Endothelial cell of umbilical vein (primary cell): ENCODE results near the gene PCSK6. TPM values are rescaled to one million over a fixed set of nuclear protein-coding genes. Genes with fewer than 3 reads are reported as not detected.

Source experiments
- BruUV-seq: library from RNA; stranded (reverse); fragments of 400-500 nt; replicated peaks from 2 replicates; lab custom pipeline; 2021; lab: Mats Ljungman, UMichigan
- CTCF ChIA-PET: fragments of 300-600, 350-600 bp; sonication (Branson Sonifier 250); formaldehyde crosslinking; loops from one replicate; lab custom pipeline; 2021; ENCODE audit warnings: antibody characterized with exemption, inconsistent platforms; lab: Charles Lee
- POLR2A ChIA-PET: fragments of 300-600, 350-600 bp; sonication (Branson Sonifier 250); formaldehyde crosslinking; loops from one replicate; lab custom pipeline; 2021; ENCODE audit warnings: antibody characterized with exemption, inconsistent platforms; lab: Charles Lee
- DNase-seq: peaks from one replicate; pipeline ENCODE4 v3.0.0-alpha.2; 2011; ENCODE audit warnings: low read depth, low spot score
- FAIRE-seq: peaks from 2 replicates; lab custom pipeline; 2011; peaks lifted over from hg19 to GRCh38; lab: Jason Lieb, UNC
- H2AFZ ChIP-seq: 2 replicates; pipeline ENCODE4 v1.6.0; 2012; ENCODE audit warnings: low read depth, low read length, control low read depth, inconsistent platforms
- H3K27ac ChIP-seq: 2 replicates; pipeline ENCODE4 v1.5.1; 2011; ENCODE audit warnings: low read depth, mild to moderate bottlenecking, control low read depth, low read length, moderate library complexity; ENCODE audit not compliant: insufficient read depth
- H3K27me3 ChIP-seq, 2 experiments: 2 replicates each; pipeline versions ENCODE4 v1.6.0 to v1.6.1; 2011; ENCODE audit warnings: low read length in 2 of 2, mixed read lengths in 1 of 2; ENCODE audit not compliant: control insufficient read depth in 2 of 2, insufficient read depth in 2 of 2
- H3K36me3 ChIP-seq, 2 experiments: 2 replicates in 1 of 2; 3 replicates in 1 of 2; pipeline ENCODE4 v1.5.1; 2011; ENCODE audit warnings: low read length in 2 of 2, mild to moderate bottlenecking in 1 of 2, moderate library complexity in 1 of 2; ENCODE audit not compliant: control insufficient read depth in 2 of 2, insufficient read depth in 2 of 2; ENCODE audit errors: extremely low read depth in 1 of 2
- H3K4me1 ChIP-seq: 3 replicates; pipeline ENCODE4 v1.5.1; 2011; ENCODE audit warnings: mild to moderate bottlenecking, low read length; ENCODE audit not compliant: control insufficient read depth, insufficient read depth; ENCODE audit errors: extremely low read depth
- H3K4me2 ChIP-seq: 2 replicates; pipeline ENCODE4 v1.6.1; 2011; ENCODE audit warnings: low read length, control low read depth, mixed read lengths; ENCODE audit not compliant: insufficient read depth
- H3K4me3 ChIP-seq, 3 experiments: fragments of 200-600 bp in 1 of 3; sonication (generic), shearing (Covaris generic) in 1 of 3; replicated peaks in 1 of 3; 2 replicates each; pipeline ENCODE4 v1.5.1; 2011 to 2016; ENCODE audit warnings: control low read depth in 3 of 3, low read length in 3 of 3, mild to moderate bottlenecking in 2 of 3, inconsistent platforms in 1 of 3, low read depth in 1 of 3, moderate library complexity in 1 of 3; ENCODE audit not compliant: insufficient read depth in 1 of 3
- H3K79me2 ChIP-seq: 2 replicates; pipeline ENCODE4 v1.6.0; 2012; ENCODE audit warnings: low read length, inconsistent platforms; ENCODE audit not compliant: control insufficient read depth, insufficient read depth
- H3K9ac ChIP-seq: replicated peaks from 2 replicates; pipeline ENCODE3; 2011; ENCODE audit warnings: low read length, control low read depth; ENCODE audit not compliant: insufficient read depth; ENCODE audit errors: extremely low read depth
- H3K9me1 ChIP-seq: replicated peaks from 3 replicates; pipeline ENCODE4 v1.6.0; 2011; ENCODE audit warnings: mild to moderate bottlenecking, low read length; ENCODE audit not compliant: control insufficient read depth, insufficient read depth; ENCODE audit errors: extremely low read depth
- H3K9me3 ChIP-seq: replicated peaks from 2 replicates; pipeline ENCODE4 v1.5.1; 2012; ENCODE audit warnings: low read length, inconsistent platforms; ENCODE audit not compliant: control insufficient read depth, insufficient read depth
- H4K20me1 ChIP-seq: replicated peaks from 2 replicates; pipeline ENCODE3; 2011; ENCODE audit warnings: mild to moderate bottlenecking, low read length; ENCODE audit not compliant: control insufficient read depth, insufficient read depth; ENCODE audit errors: extremely low read depth
- CTCF ChIP-seq, 2 donors: IDR thresholded peaks; 1 replicate in 1 of 2; 2 replicates in 1 of 2; pipeline ENCODE4 v1.5.1; 2011; ENCODE audit warnings: low read length in 2 of 2, mild to moderate bottlenecking in 2 of 2, moderate library complexity in 2 of 2, control low read depth in 1 of 2, inconsistent platforms in 1 of 2, low read depth in 1 of 2; ENCODE audit not compliant: insufficient read depth in 1 of 2; ENCODE audit errors: extremely low read depth in 1 of 2
- EZH2 ChIP-seq: IDR thresholded peaks from 2 replicates; pipeline ENCODE4 v1.6.1; 2012; ENCODE audit warnings: borderline replicate concordance, low read depth, mild to moderate bottlenecking, moderate library complexity, low read length, inconsistent platforms; ENCODE audit not compliant: severe bottlenecking
- FOS ChIP-seq: IDR thresholded peaks from 2 replicates; pipeline ENCODE4 v1.6.1; 2011; ENCODE audit warnings: mild to moderate bottlenecking, low read length, moderate library complexity, borderline replicate concordance; ENCODE audit not compliant: insufficient read depth
- GATA2 ChIP-seq: IDR thresholded peaks from 2 replicates; pipeline ENCODE4 v1.7.0; 2011; ENCODE audit warnings: low read depth, mild to moderate bottlenecking, moderate library complexity, mixed read lengths, low read length; ENCODE audit not compliant: insufficient read length, insufficient read depth
- JUN ChIP-seq: IDR thresholded peaks from 2 replicates; pipeline ENCODE4 v1.6.1; 2011; ENCODE audit warnings: borderline replicate concordance, low read depth; ENCODE audit not compliant: insufficient read length, insufficient read depth
- MAX ChIP-seq: IDR thresholded peaks from 2 replicates; pipeline ENCODE4 v1.6.1; 2011; ENCODE audit not compliant: insufficient read depth, insufficient read length
- POLR2A ChIP-seq: IDR thresholded peaks from 2 replicates; pipeline ENCODE4 v1.6.1; 2012; ENCODE audit warnings: low read depth, mild to moderate bottlenecking, control low read depth, low read length
- POLR2AphosphoS5 ChIP-seq: IDR thresholded peaks from 2 replicates; pipeline ENCODE4 v1.6.1; 2012; ENCODE audit warnings: low read depth, mild to moderate bottlenecking, control low read depth, low read length, moderate library complexity; ENCODE audit not compliant: insufficient read depth
- dilution Hi-C: fragments of 300-500 bp; cut with MboI; formaldehyde crosslinking; loops from one replicate; pipeline ENCODE4 v1.15.0; 2019; ENCODE audit warnings: low sequenced_read_pairs; ENCODE audit not compliant: extremely low pct_ligation_motif_present
- intact Hi-C: fragments of 100-400 bp; cut with micrococcal nuclease; formaldehyde crosslinking; loops from one replicate; pipeline ENCODE4 v1.10.0; 2022
- polyA plus RNA-seq, 4 experiments: library from polyadenylated mRNA; depleted of rRNA in 3 of 4; stranded (reverse) in 3 of 4; unstranded in 1 of 4; fragments of >200 nt; gene quantifications; 2 replicates each; pipeline versions ENCODE4 v1.2.1 to v1.2.3, GENCODE V29; 2011 to 2012; ENCODE audit warnings: missing spikeins in 1 of 4
- total RNA-seq: library from RNA; stranded (reverse); gene quantifications from 2 replicates; pipeline ENCODE4 v1.2.3, GENCODE V29; 2021

Gene PCSK6
- total and polyA plus RNA-seq, 2 donors (not counting 3 experiments of a cell fraction or from before 2014, with no cell fraction given): 0.18 to 0.69 TPM

- Histone ChIP-seq H2AFZ (no peak overlapping the region), H3K9me1 (no peaks in the 10 kb centered on the region), H3K36me3 (no peaks in the 10 kb centered on the region), H3K9ac (no peak overlapping the region), H3K27me3 (peaks cover 0 to 2% of the 10 kb centered on the region in 2 experiments), H3K4me2 (no peak overlapping the region), H3K4me1 (no peaks in the 10 kb centered on the region), H3K9me3 (no peaks in the 10 kb centered on the region), H3K79me2 (no peaks in the 10 kb centered on the region), H3K27ac (no peak overlapping the region), H3K4me3 (no peak overlapping the region), H4K20me1 (no peaks in the 10 kb centered on the region)
- DNase-seq (no peak), FAIRE-seq (no peak)
- no peak for TF ChIP-seq MAX
- TF ChIP-seq FOS: no peak
- TF ChIP-seq POLR2AphosphoS5: no peak
- no peak for TF ChIP-seq EZH2
- TF ChIP-seq JUN: no peak
- TF ChIP-seq POLR2A: no peak
- TF ChIP-seq CTCF (IDR thresholded peaks at IDR 0.05; ENCODE audit: extremely low read depth in 1 of 2, insufficient read depth in 1 of 2, low read depth in 1 of 2, low read length in 2 of 2): no peak
- no peak for TF ChIP-seq GATA2
- ChIA-PET CTCF (interaction anchor here (0.6 to 2.4 kb wide), 2 partner anchors 13 to 120 kb away, joined by 3 to 9 read pairs; no protein-coding TSS in a partner anchor), POLR2A (no interaction called here)
- no TSS peak for BruUV-seq
- intact Hi-C loops: no loop called here
- dilution Hi-C loops: no loop called here
These were observed 24.8 kb upstream of the PCSK6 start for GRCh38 chr15:101514318-101514717.
